ENCODE data around the gene CADPS.

The CADPS gene

GRCh38 chr3:62911526-62911925 is 36.3 kb upstream of the CADPS start:
- TF ChIP-seq, protein P1, sequence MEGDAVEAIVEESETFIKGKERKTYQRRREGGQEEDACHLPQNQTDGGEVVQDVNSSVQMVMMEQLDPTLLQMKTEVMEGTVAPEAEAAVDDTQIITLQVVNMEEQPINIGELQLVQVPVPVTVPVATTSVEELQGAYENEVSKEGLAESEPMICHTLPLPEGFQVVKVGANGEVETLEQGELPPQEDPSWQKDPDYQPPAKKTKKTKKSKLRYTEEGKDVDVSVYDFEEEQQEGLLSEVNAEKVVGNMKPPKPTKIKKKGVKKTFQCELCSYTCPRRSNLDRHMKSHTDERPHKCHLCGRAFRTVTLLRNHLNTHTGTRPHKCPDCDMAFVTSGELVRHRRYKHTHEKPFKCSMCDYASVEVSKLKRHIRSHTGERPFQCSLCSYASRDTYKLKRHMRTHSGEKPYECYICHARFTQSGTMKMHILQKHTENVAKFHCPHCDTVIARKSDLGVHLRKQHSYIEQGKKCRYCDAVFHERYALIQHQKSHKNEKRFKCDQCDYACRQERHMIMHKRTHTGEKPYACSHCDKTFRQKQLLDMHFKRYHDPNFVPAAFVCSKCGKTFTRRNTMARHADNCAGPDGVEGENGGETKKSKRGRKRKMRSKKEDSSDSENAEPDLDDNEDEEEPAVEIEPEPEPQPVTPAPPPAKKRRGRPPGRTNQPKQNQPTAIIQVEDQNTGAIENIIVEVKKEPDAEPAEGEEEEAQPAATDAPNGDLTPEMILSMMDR (IDR thresholded peaks at IDR 0.05; ENCODE audit: low read depth, low read length): no peak
- no peak overlapping the region for H3K4me3 ChIP-seq (ENCODE audit: low read depth, low read length)

- TF ChIP-seq, protein P1 (IDR thresholded peaks at IDR 0.05; ENCODE audit: low read depth, low read length): no peak
- H3K4me3 ChIP-seq (ENCODE audit: low read depth, low read length): no peak overlapping the region
Observed at GRCh38 chr3:62905331-62905730, 30.1 kb upstream of the CADPS start.

DNA sequence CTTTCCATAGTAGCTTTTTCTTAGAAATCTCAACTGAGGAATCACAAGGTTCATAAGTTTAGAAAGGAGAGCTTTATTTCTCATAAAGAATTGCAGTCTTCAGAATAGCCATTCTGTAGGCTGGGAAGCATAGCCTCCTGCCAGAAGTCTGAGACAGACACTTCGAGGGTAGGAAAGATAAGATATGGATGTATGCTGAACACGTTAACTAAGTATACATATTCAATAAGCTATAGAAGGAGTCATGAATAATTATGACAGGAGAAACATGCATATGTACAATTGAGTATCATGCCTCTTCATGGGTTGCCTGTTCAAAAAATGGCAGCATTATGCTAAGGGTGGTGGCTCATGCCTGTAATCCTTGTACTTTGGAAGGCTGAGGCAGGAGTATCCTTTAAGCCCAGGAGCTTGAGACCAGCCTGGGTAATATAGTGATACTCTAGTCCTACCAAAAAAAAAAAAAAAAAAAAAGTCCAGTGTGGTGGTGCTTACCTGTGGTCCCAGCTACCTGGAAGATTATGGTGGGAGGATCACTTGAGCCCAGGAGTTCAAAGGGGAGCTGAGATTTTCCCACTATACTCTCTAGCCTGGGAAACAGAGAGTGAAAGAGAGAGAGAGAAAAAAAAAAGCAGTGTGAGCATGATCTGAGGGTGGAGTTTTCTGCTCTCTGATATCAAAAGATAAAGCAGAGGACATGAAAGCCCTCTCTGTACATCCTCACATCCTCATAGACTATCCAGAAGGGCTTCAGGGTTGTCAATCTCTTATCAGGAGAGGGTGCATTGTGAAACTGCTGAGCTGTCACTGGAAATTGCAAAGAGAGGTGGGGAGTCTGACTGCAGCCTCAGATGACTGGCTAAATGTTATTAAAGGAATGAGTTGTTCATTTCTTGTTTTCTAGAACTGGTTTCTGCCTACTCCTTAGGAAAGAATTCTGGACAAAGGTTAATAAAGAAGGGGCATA is 23.6 kb upstream of the CADPS start:
- TF ChIP-seq, protein P1 (IDR thresholded peaks at IDR 0.05; ENCODE audit: low read depth, low read length): no peak

GRCh38 chr3:62895901-62896300 is 20.7 kb upstream of the CADPS start:
- no peak overlapping the region for H3K4me3 ChIP-seq (ENCODE audit: low read depth, low read length)
- TF ChIP-seq, protein P1 (IDR thresholded peaks at IDR 0.05; ENCODE audit: low read depth, low read length): no peak

More for the DNA sequence above, 23.6 kb upstream of the CADPS start:
- H3K4me3 ChIP-seq (ENCODE audit: low read depth, low read length): no peak overlapping the region

- TF ChIP-seq, protein P1 (IDR thresholded peaks at IDR 0.05; ENCODE audit: low read depth, low read length): no peak
- no peak overlapping the region for H3K4me3 ChIP-seq (ENCODE audit: low read depth, low read length)
Observed at GRCh38 chr3:62892951-62893350, 17.7 kb upstream of the CADPS start.

- TF ChIP-seq, protein P1 (IDR thresholded peaks at IDR 0.05; ENCODE audit: low read depth, low read length): no peak
- no peak overlapping the region for H3K4me3 ChIP-seq (ENCODE audit: low read depth, low read length)
Observed at GRCh38 chr3:62892045-62892444, 16.8 kb upstream of the CADPS start.

DNA sequence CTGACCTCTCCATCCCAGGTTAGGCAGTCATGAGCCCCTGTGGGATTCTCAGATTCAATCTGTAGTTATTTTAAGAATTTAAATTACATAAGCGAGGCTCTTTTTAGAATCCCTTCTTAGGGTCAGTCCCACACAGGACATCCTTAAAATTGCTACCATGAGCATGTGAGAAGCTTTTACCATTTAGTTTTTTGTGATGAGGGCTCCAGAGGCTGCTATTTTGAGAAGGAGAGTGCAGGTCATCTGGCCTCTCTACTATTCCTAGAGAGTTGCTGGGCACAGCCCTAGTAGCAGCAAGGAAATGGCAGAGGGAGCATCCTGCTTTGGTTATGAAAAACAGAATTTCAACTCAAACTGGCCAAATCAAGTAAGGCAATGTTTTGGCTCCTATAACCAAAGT is 13.6 kb upstream of the CADPS start:
- TF ChIP-seq, protein P1 (IDR thresholded peaks at IDR 0.05; ENCODE audit: low read depth, low read length): no peak
- H3K4me3 ChIP-seq (ENCODE audit: low read depth, low read length): no peak overlapping the region

All from WI38 (cell line).